ENCODE results near the gene C3orf70. TPM values are rescaled to one million over a fixed set of nuclear protein-coding genes. Genes with fewer than 3 reads are reported as not detected.

Gene C3orf70
- total and polyA plus RNA-seq, 2 of the 8 experiments (the other 6 are each of a cell fraction or from before 2014, with no cell fraction given): 1.7 to 2.0 TPM

DNA sequence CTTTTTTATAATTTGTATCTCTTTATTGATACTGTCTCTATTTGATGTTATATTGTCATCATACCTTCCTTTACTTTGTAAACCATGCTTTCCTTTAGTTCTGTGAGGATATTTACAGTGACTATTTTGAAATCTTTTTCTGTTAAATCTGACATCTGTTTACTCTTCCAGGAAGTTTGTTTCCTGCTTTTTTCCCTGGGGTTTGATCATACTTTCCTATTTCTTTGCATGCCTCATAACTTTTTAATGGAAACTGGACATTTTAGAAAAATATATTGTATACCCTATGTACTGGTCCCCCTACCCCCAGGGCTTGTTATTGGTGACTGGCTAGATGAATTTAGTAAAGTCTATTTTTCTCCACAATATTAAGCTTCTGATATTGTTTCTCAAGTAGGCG is 115.1 kb downstream of the C3orf70 start (continued):
- TF ChIP-seq KDM4A (IDR thresholded peaks at IDR 0.05; ENCODE audit: low read depth, low read length, severe bottlenecking) (no peak), JUND (IDR thresholded peaks at IDR 0.05; ENCODE audit: low read length) (no peak), SIX5 (IDR thresholded peaks at IDR 0.05; ENCODE audit: low read depth, low read length) (no peak), HDAC2 (IDR thresholded peaks at IDR 0.05; ENCODE audit: borderline replicate concordance in 1 of 2, low read depth in 2 of 2, low read length in 2 of 2) (no peak)
